22Rv1 (cell line): Measurements from ENCODE around the gene ZNF318.

ENCODE experiments used
- ZFX ChIP-seq: fragments of 450-650 bp; IDR thresholded peaks from 2 replicates; pipeline ENCODE4 v1.6.1; 2017; ENCODE audit warnings: antibody characterized with exemption, borderline replicate concordance
- TF ChIP-seq, protein P1 (sequence below): fragments of 450-650 bp; IDR thresholded peaks from 2 replicates; pipeline ENCODE4 v1.5.1; 2017; ENCODE audit warnings: mild to moderate bottlenecking

DNA sequence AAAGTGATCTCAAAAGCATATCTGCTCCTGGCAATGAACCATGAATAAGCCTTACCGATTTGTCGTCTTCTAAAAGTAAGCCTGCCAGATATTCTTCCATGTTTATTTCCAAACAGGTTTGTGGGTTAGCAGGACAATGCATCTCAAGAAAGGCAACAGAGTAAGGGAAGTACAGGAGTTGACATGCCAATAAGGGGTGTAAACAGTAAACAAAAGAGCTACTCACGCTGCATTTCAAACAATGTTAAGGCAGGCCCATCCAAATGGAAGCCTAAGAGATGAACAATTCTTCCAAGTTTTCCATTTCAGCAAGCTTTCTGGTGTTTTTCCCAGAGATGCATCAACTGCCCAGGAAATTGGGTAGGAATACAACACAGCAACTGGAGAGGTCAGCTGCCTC, 33.1 kb downstream of the ZNF318 start:
- TF ChIP-seq, protein P1, sequence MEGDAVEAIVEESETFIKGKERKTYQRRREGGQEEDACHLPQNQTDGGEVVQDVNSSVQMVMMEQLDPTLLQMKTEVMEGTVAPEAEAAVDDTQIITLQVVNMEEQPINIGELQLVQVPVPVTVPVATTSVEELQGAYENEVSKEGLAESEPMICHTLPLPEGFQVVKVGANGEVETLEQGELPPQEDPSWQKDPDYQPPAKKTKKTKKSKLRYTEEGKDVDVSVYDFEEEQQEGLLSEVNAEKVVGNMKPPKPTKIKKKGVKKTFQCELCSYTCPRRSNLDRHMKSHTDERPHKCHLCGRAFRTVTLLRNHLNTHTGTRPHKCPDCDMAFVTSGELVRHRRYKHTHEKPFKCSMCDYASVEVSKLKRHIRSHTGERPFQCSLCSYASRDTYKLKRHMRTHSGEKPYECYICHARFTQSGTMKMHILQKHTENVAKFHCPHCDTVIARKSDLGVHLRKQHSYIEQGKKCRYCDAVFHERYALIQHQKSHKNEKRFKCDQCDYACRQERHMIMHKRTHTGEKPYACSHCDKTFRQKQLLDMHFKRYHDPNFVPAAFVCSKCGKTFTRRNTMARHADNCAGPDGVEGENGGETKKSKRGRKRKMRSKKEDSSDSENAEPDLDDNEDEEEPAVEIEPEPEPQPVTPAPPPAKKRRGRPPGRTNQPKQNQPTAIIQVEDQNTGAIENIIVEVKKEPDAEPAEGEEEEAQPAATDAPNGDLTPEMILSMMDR: no peak
- no peak for TF ChIP-seq ZFX
